ENCODE results near the gene ATP6V0E2.

DNA sequence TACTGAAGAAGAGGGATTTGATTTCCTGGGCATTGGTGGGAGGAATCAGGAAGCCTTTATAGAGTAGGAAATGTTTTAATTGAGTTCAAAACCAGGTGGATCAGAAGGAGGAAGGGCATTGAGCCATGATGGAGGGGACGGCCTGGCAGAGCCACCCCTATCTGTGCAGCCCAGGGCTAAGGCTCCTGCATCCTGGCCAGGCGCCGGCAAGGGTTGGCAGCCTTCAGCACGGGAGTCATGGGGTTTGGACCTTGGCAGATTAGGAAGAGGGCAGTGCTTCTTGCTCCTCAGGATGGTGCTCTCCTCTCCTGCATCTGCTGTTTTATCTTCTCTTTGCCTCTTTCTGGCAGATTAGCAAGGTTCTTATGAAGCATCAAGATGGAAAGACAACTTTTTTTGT lies 23.1 kb upstream of the ATP6V0E2 start:
- TF ChIP-seq, protein P1, sequence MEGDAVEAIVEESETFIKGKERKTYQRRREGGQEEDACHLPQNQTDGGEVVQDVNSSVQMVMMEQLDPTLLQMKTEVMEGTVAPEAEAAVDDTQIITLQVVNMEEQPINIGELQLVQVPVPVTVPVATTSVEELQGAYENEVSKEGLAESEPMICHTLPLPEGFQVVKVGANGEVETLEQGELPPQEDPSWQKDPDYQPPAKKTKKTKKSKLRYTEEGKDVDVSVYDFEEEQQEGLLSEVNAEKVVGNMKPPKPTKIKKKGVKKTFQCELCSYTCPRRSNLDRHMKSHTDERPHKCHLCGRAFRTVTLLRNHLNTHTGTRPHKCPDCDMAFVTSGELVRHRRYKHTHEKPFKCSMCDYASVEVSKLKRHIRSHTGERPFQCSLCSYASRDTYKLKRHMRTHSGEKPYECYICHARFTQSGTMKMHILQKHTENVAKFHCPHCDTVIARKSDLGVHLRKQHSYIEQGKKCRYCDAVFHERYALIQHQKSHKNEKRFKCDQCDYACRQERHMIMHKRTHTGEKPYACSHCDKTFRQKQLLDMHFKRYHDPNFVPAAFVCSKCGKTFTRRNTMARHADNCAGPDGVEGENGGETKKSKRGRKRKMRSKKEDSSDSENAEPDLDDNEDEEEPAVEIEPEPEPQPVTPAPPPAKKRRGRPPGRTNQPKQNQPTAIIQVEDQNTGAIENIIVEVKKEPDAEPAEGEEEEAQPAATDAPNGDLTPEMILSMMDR (IDR thresholded peaks at IDR 0.05) = no peak
- TF ChIP-seq POLR2A (IDR thresholded peaks at IDR 0.05) = no peak

All from body of pancreas (tissue), 4 donors.